GM18873 (cell line): Measurements from ENCODE around the gene CCDC70.
"Not testable (repeated sequence)": the region's sequence is repeated elsewhere in the genome, so short reads cannot be mapped to it uniquely, and the experiment has no call there.

Experiments
- ATAC-seq: cut with Tn5 transposase; IDR thresholded peaks from one replicate; pipeline ENCODE4 v1.9.1; 2021; ENCODE audit warnings: mild to moderate bottlenecking, moderate library complexity, moderate number of reproducible peaks; ENCODE audit not compliant: unreplicated experiment, low FRiP score

Gene CCDC70

GRCh38 chr13:51900471-51900870 lies 38.7 kb downstream of the CCDC70 start:
- ATAC-seq, result no peak

GRCh38 chr13:51902776-51903175 lies 41.0 kb downstream of the CCDC70 start:
- no peak for ATAC-seq

GRCh38 chr13:51905787-51906186 lies 44.0 kb downstream of the CCDC70 start:
- no peak for ATAC-seq

- ATAC-seq, result no peak
Observed at GRCh38 chr13:51906581-51906980, 44.8 kb downstream of the CCDC70 start.

GRCh38 chr13:51907040-51907732 lies 45.4 kb downstream of the CCDC70 start:
- ATAC-seq, result no peak

- ATAC-seq, result not testable (repeated sequence)
Observed at GRCh38 chr13:51909265-51909664, 47.5 kb downstream of the CCDC70 start.

GRCh38 chr13:51910508-51910907 lies 48.7 kb downstream of the CCDC70 start:
- no peak for ATAC-seq

GRCh38 chr13:51912091-51912490 lies 50.3 kb downstream of the CCDC70 start:
- no peak for ATAC-seq

- no peak for ATAC-seq
Observed at GRCh38 chr13:51912511-51913225, 50.9 kb downstream of the CCDC70 start.

GRCh38 chr13:51913421-51914136 lies 51.8 kb downstream of the CCDC70 start:
- ATAC-seq, result no peak

GRCh38 chr13:51914137-51914493 lies 52.3 kb downstream of the CCDC70 start:
- ATAC-seq, result no peak
